Neural progenitor cell (in vitro differentiated cells): ENCODE measurements around the gene INPP5D. TPM values are rescaled to one million over a fixed set of nuclear protein-coding genes. Genes with fewer than 3 reads are reported as not detected.
A peak's percentile ranks its signal among the peaks of the same experiment; 100 is the strongest.

Source experiments
- DNase-seq: peaks from one replicate; pipeline ENCODE4 v3.0.0-alpha.2; 2016; ENCODE audit warnings: low spot score
- H2AFZ ChIP-seq: fragments of 200-600 bp; sonication (generic); replicated peaks from 2 replicates; pipeline ENCODE4 v1.6.1; 2016; ENCODE audit warnings: antibody characterized with exemption
- H3F3A ChIP-seq: fragments of 200-600 bp; sonication (generic); 2 replicates; pipeline ENCODE4 v1.6.1; 2016; ENCODE audit warnings: antibody characterized with exemption, low read depth
- H3K27ac ChIP-seq: fragments of 200-600 bp; sonication (generic); 2 replicates; pipeline ENCODE4 v1.5.1; 2016; ENCODE audit warnings: mild to moderate bottlenecking
- H3K27me3 ChIP-seq: fragments of 200-600 bp; sonication (generic); 2 replicates; pipeline ENCODE4 v1.6.1; 2016; ENCODE audit warnings: mild to moderate bottlenecking, moderate library complexity
- H3K36me3 ChIP-seq: fragments of 200-600 bp; sonication (generic); 2 replicates; pipeline ENCODE4 v1.5.1; 2016
- H3K4me1 ChIP-seq: fragments of 200-600 bp; sonication (generic); 2 replicates; pipeline ENCODE4 v1.6.1; 2016; ENCODE audit warnings: mixed run types
- H3K4me2 ChIP-seq: fragments of 200-600 bp; sonication (generic); 2 replicates; pipeline ENCODE4 v1.6.1; 2016
- H3K4me3 ChIP-seq: fragments of 200-600 bp; sonication (generic); 2 replicates; pipeline ENCODE4 v1.5.1; 2016
- H3K79me2 ChIP-seq: fragments of 200-600 bp; sonication (generic); 2 replicates; pipeline ENCODE4 v1.6.1; 2016; ENCODE audit warnings: low read depth
- H3K9ac ChIP-seq: fragments of 200-600 bp; sonication (generic); 2 replicates; pipeline ENCODE4 v1.6.1; 2016
- H3K9me3 ChIP-seq: fragments of 200-600 bp; sonication (generic); 2 replicates; pipeline ENCODE4 v1.5.1; 2016; ENCODE audit warnings: low read depth
- H4K20me1 ChIP-seq: fragments of 200-600 bp; sonication (generic); 2 replicates; pipeline ENCODE4 v1.6.1; 2016; ENCODE audit warnings: low read depth
- H3K27ac Mint-ChIP-seq: 3 replicates; pipeline ENCODE4 v1.8.0; 2021; ENCODE audit warnings: mixed read lengths
- H3K27me3 Mint-ChIP-seq: 2 replicates; pipeline ENCODE4 v1.8.0; 2022; ENCODE audit warnings: low read depth, mild to moderate bottlenecking, inconsistent platforms, moderate library complexity, mixed read lengths; ENCODE audit not compliant: insufficient read depth
- H3K36me3 Mint-ChIP-seq: 3 replicates; pipeline ENCODE4 v1.8.0; 2021; ENCODE audit warnings: mixed read lengths
- H3K4me1 Mint-ChIP-seq: 3 replicates; pipeline ENCODE4 v1.8.0; 2021; ENCODE audit warnings: mixed read lengths
- H3K4me3 Mint-ChIP-seq: 3 replicates; pipeline ENCODE4 v1.8.0; 2021; ENCODE audit warnings: mild to moderate bottlenecking, moderate library complexity, mixed read lengths
- H3K9me3 Mint-ChIP-seq: 3 replicates; pipeline ENCODE4 v1.8.0; 2020; ENCODE audit warnings: mixed read lengths
- EZH2 ChIP-seq: fragments of 200-600 bp; sonication (generic); IDR thresholded peaks from 2 replicates; pipeline ENCODE4 v1.6.1; 2017; ENCODE audit warnings: antibody characterized with exemption, mild to moderate bottlenecking, moderate library complexity
- EZH2phosphoT487 ChIP-seq: fragments of 200-600 bp; sonication (generic); IDR thresholded peaks from 2 replicates; pipeline ENCODE4 v1.6.1; 2017; ENCODE audit warnings: antibody characterized with exemption
- total RNA-seq: library from RNA; depleted of rRNA; stranded (reverse); fragments of >200 nt; gene quantifications from 2 replicates; pipeline ENCODE4 v1.2.3, GENCODE V29; 2015; ENCODE audit warnings: low replicate concordance
- TF ChIP-seq, protein P1 (sequence below): fragments of 200-600 bp; sonication (generic); IDR thresholded peaks from 2 replicates; pipeline ENCODE4 v1.5.1; 2017; ENCODE audit warnings: antibody characterized with exemption, mild to moderate bottlenecking

INPP5D gene
- total RNA-seq, 1 donor from 2014 or later = 4.2 TPM

DNA sequence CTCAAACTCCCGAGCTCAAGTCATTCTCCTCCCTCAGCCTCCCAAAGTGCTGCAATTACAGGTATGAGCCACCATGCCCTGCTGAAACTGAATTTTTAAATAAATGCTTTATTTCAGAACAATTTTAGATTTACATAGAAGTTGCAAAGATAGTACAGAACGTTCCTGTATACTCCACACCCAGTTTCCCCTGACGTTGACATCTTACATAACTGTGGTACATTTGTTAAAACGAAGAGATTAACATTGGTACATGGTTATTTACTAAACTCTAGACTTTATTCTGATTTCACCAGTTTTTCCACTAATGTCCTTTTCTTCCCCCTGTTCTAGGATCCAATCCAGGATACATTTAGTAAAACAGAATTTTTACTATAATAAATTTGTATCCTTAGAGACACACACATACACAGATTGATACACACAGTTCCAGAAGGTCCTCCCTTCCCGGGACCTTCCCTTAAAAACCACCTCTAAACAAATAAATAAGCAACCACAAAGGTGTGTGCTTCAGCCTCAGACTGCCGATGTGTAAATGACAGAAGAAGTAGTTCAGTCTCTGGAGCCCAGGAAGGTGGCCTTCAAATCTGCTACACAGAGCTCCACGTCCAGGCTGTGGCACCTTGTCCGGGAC is 20.8 kb upstream of the INPP5D start:
- H3K27me3 ChIP-seq = no peaks in the 10 kb centered on the region
- H3K9me3 ChIP-seq = no peaks in the 10 kb centered on the region
- peaks cover 3% of the 10 kb centered on the region for H3K4me1 Mint-ChIP-seq
- no peaks in the 10 kb centered on the region for H3K9me3 Mint-ChIP-seq
- TF ChIP-seq EZH2phosphoT487 (no peak), EZH2 (no peak)
- TF ChIP-seq, protein P1, sequence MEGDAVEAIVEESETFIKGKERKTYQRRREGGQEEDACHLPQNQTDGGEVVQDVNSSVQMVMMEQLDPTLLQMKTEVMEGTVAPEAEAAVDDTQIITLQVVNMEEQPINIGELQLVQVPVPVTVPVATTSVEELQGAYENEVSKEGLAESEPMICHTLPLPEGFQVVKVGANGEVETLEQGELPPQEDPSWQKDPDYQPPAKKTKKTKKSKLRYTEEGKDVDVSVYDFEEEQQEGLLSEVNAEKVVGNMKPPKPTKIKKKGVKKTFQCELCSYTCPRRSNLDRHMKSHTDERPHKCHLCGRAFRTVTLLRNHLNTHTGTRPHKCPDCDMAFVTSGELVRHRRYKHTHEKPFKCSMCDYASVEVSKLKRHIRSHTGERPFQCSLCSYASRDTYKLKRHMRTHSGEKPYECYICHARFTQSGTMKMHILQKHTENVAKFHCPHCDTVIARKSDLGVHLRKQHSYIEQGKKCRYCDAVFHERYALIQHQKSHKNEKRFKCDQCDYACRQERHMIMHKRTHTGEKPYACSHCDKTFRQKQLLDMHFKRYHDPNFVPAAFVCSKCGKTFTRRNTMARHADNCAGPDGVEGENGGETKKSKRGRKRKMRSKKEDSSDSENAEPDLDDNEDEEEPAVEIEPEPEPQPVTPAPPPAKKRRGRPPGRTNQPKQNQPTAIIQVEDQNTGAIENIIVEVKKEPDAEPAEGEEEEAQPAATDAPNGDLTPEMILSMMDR = no peak
- no peak overlapping the region for H3K27ac ChIP-seq
- H3K36me3 Mint-ChIP-seq = no peaks in the 10 kb centered on the region
- no peak overlapping the region for H3K27ac Mint-ChIP-seq
- no peaks in the 10 kb centered on the region for H3K36me3 ChIP-seq
- no peak overlapping the region for H2AFZ ChIP-seq
- no peak overlapping the region for H3K4me3 ChIP-seq
- no peaks in the 10 kb centered on the region for H4K20me1 ChIP-seq
- H3K4me3 Mint-ChIP-seq = no peak overlapping the region
- no peak overlapping the region for H3K9ac ChIP-seq
- no peak for DNase-seq
- H3F3A ChIP-seq = peaks cover 19% of the 10 kb centered on the region
- H3K4me2 ChIP-seq = no peak overlapping the region
- no peaks in the 10 kb centered on the region for H3K4me1 ChIP-seq
- H3K27me3 Mint-ChIP-seq = peaks cover 3% of the 10 kb centered on the region
- no peaks in the 10 kb centered on the region for H3K79me2 ChIP-seq

DNA sequence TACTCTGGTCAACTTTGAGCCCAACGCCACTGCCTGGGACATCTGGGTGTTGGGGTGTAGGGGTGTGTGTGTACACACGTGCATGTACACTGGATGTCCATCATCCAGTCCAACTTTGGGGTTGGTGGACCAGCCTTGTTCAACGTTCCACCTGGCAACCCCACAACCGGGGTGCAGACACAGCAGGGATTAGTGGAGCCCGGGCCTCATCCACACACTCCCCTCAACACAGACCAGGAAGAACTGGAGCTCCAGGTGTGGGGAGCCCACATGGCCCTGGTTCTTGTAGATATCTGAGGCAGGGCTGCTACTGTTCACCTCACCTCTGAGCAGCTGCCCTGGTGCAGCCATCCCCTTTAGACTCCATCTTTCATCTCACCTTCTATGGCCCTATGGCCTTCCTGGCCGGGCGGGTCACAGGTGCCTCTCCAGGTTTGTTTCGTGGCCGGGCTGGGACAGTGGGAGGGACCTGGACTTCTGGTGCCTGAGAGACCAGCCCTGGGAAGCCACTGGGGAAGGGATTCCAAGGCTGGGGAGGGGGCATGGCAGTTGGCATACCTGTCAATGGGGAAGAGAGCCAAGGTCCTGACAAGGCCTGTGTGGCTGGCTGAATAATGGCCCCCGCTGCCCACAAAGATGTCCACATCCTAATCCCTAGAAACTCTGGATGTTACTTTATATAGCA is 20.2 kb upstream of the INPP5D start:
- H3K9ac ChIP-seq = no peak overlapping the region
- Mint-ChIP-seq H3K27me3 (peaks cover 3% of the 10 kb centered on the region), H3K9me3 (no peaks in the 10 kb centered on the region), H3K4me3 (no peak overlapping the region), H3K36me3 (no peaks in the 10 kb centered on the region), H3K27ac (no peak overlapping the region), H3K4me1 (peaks cover 3% of the 10 kb centered on the region)
- no peak for DNase-seq
- H3K79me2 ChIP-seq = no peaks in the 10 kb centered on the region
- no peak overlapping the region for H3K4me3 ChIP-seq
- no peaks in the 10 kb centered on the region for H3K27me3 ChIP-seq
- TF ChIP-seq EZH2 (no peak), EZH2phosphoT487 (no peak)
- TF ChIP-seq, protein P1 = no peak
- no peak overlapping the region for H3K27ac ChIP-seq
- H3K4me1 ChIP-seq = no peaks in the 10 kb centered on the region
- H3K36me3 ChIP-seq = no peaks in the 10 kb centered on the region
- H4K20me1 ChIP-seq = no peaks in the 10 kb centered on the region
- no peak overlapping the region for H3K4me2 ChIP-seq
- H3K9me3 ChIP-seq = no peaks in the 10 kb centered on the region
- H2AFZ ChIP-seq = no peak overlapping the region
- peaks cover 19% of the 10 kb centered on the region for H3F3A ChIP-seq

DNA sequence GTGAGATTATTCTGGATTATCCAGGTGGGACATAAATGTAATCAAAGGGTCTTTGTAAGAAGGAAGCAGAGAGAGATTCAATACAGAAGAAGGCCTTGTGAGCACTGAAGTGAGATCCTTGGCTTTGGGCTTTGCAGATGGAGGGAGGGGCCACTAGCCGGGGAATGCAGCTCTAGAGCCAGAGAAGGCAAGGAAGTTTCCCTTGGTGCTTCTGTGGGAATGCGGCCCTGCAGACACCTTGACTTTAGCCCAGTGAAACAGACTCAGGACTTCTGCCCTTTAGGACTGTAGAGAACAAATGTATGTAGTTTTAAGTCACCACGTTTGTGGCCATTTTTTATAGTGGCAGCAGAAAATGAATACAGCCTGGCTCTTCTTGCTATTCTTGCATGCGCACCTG is 19.6 kb upstream of the INPP5D start:
- Mint-ChIP-seq H3K9me3 (no peaks in the 10 kb centered on the region), H3K27me3 (peaks cover 5% of the 10 kb centered on the region), H3K27ac (peak overlapping the region; percentile 64), H3K4me3 (no peak overlapping the region), H3K4me1 (peaks cover 3% of the 10 kb centered on the region), H3K36me3 (no peaks in the 10 kb centered on the region)
- no peak for DNase-seq
- Histone ChIP-seq H2AFZ (no peak overlapping the region), H4K20me1 (no peaks in the 10 kb centered on the region), H3K27ac (no peak overlapping the region), H3K27me3 (no peaks in the 10 kb centered on the region), H3K9ac (no peak overlapping the region), H3K4me2 (no peak overlapping the region), H3K4me1 (no peaks in the 10 kb centered on the region), H3K4me3 (no peak overlapping the region), H3F3A (peaks cover 14% of the 10 kb centered on the region), H3K9me3 (no peaks in the 10 kb centered on the region), H3K79me2 (no peaks in the 10 kb centered on the region), H3K36me3 (no peaks in the 10 kb centered on the region)
- no peak for TF ChIP-seq EZH2phosphoT487
- no peak for TF ChIP-seq EZH2
- TF ChIP-seq, protein P1 = no peak
